NCI-H446 treated with DMSO at 0.1 percent for 48 hours (cell line): ENCODE data around the gene FBLN1.

Source experiments
- DNase-seq: peaks from one replicate; lab custom pipeline; 2025; lab: John Stamatoyannopoulos, UW

Gene FBLN1

GRCh38 chr22:45571089-45571488 is 68.4 kb downstream of the FBLN1 start:
- no peak for DNase-seq

GRCh38 chr22:45572444-45572843 is 69.8 kb downstream of the FBLN1 start:
- DNase-seq = no peak

GRCh38 chr22:45574069-45574703 is 71.5 kb downstream of the FBLN1 start:
- DNase-seq = no peak

GRCh38 chr22:45575173-45575572 is 72.5 kb downstream of the FBLN1 start:
- no peak for DNase-seq

GRCh38 chr22:45575607-45576272 is 73.1 kb downstream of the FBLN1 start:
- no peak for DNase-seq

- no peak for DNase-seq
Measured at GRCh38 chr22:45576273-45576625, 73.6 kb downstream of the FBLN1 start.

GRCh38 chr22:45576730-45577464 is 74.2 kb downstream of the FBLN1 start:
- no peak for DNase-seq

- DNase-seq = peak; percentile 26
Measured at GRCh38 chr22:45577746-45578523, 75.3 kb downstream of the FBLN1 start.

- no peak for DNase-seq
Measured at GRCh38 chr22:45578524-45579147, 76.0 kb downstream of the FBLN1 start.

GRCh38 chr22:45579306-45579705 is 76.6 kb downstream of the FBLN1 start:
- DNase-seq = no peak

GRCh38 chr22:45579806-45580725 is 77.4 kb downstream of the FBLN1 start:
- DNase-seq = no peak

- no peak for DNase-seq
Measured at GRCh38 chr22:45580726-45581381, 78.2 kb downstream of the FBLN1 start.

GRCh38 chr22:45581549-45582080 is 78.9 kb downstream of the FBLN1 start:
- no peak for DNase-seq

- DNase-seq = no peak
Measured at GRCh38 chr22:45582236-45582954, 79.7 kb downstream of the FBLN1 start.

GRCh38 chr22:45582955-45583320 is 80.3 kb downstream of the FBLN1 start:
- no peak for DNase-seq

GRCh38 chr22:45583504-45583903 is 80.8 kb downstream of the FBLN1 start:
- DNase-seq = no peak

- no peak for DNase-seq
Measured at GRCh38 chr22:45584121-45584570, 81.5 kb downstream of the FBLN1 start.

GRCh38 chr22:45584621-45585436 is 82.1 kb downstream of the FBLN1 start:
- DNase-seq = no peak

- DNase-seq = no peak
Measured at GRCh38 chr22:45585437-45585755, 82.7 kb downstream of the FBLN1 start.
